Stimulated activated CD8-positive, alpha-beta memory T cell treated with anti-CD3 and anti-CD28 coated beads, Interleukin-4, amount 100 ng/mL, for 4 hours (primary cell): Measurements from ENCODE around the gene HMX2.
"Not testable (repeated sequence)": the region's sequence is repeated elsewhere in the genome, so short reads cannot be mapped to it uniquely, and the experiment has no call there.

Experiments used
- DNase-seq, 2 donors: peaks; one replicate each; pipeline ENCODE4 v3.0.0-alpha.2; 2020; ENCODE audit warnings: low read depth in 2 of 2, low spot score in 1 of 2

HMX2 gene

GRCh38 chr10:123150271-123150985, 2.5 kb downstream of the HMX2 start:
- DNase-seq: no peak

GRCh38 chr10:123150986-123151736, 3.2 kb downstream of the HMX2 start:
- DNase-seq: no peak

- no peak for DNase-seq
Observed at GRCh38 chr10:123151737-123152135, 3.8 kb downstream of the HMX2 start.

- DNase-seq: no peak
Observed at GRCh38 chr10:123153486-123154091, 5.7 kb downstream of the HMX2 start.

- DNase-seq: peak; percentile 87 to 95
Observed at GRCh38 chr10:123154092-123154710, 6.3 kb downstream of the HMX2 start, which contains the start of gene BUB3. Gene BUB3, plus strand, starts transcription at chr10:123154402. Its CDS starts 516 bp downstream, at chr10:123154918.

GRCh38 chr10:123154711-123155505, 7.0 kb downstream of the HMX2 start:
- no peak for DNase-seq

- DNase-seq: no peak
Observed at GRCh38 chr10:123156078-123156477, 8.1 kb downstream of the HMX2 start.

GRCh38 chr10:123157210-123157609, 9.3 kb downstream of the HMX2 start:
- no peak for DNase-seq

GRCh38 chr10:123158682-123159081, 10.7 kb downstream of the HMX2 start:
- DNase-seq: no peak

GRCh38 chr10:123160311-123160980, 12.5 kb downstream of the HMX2 start:
- DNase-seq: no peak

- no peak for DNase-seq
Observed at GRCh38 chr10:123164319-123164718, 16.4 kb downstream of the HMX2 start.

GRCh38 chr10:123165445-123166072, 17.6 kb downstream of the HMX2 start:
- no peak for DNase-seq

- DNase-seq: no peak
Observed at GRCh38 chr10:123166618-123167017, 18.7 kb downstream of the HMX2 start.

- no peak for DNase-seq
Observed at GRCh38 chr10:123170961-123171360, 23.0 kb downstream of the HMX2 start.

GRCh38 chr10:123171616-123172015, 23.7 kb downstream of the HMX2 start:
- DNase-seq: not testable (repeated sequence)

- DNase-seq: no peak
Observed at GRCh38 chr10:123175389-123176387, 27.8 kb downstream of the HMX2 start.

- DNase-seq: not testable (repeated sequence)
Observed at GRCh38 chr10:123178390-123178789, 30.5 kb downstream of the HMX2 start.
